ENCODE results near the gene ABHD12B.

- no peak for TF ChIP-seq CTCF (IDR thresholded peaks at IDR 0.05; ENCODE audit: low read length)
- no peak for TF ChIP-seq EZH2 (optimal IDR thresholded peaks at IDR 0.05; ENCODE audit: low read depth, low read length)
- no peak for TF ChIP-seq EZH2phosphoT487 (IDR thresholded peaks at IDR 0.05; ENCODE audit: low read length)
Observed at GRCh38 chr14:50845166-50845565, 26.7 kb upstream of the ABHD12B start.

Data from MM.1S (cell line).